Hematopoietic multipotent progenitor cell (in vitro differentiated cells): ENCODE results near the gene GABARAPL1. TPM values are rescaled to one million over a fixed set of nuclear protein-coding genes. Genes with fewer than 3 reads are reported as not detected.
"Not testable (repeated sequence)": the region's sequence is repeated elsewhere in the genome, so short reads cannot be mapped to it uniquely, and the experiment has no call there.

Experiments
- DNase-seq, 3 donors: peaks; one replicate each; pipeline ENCODE4 v3.0.0-alpha.2; 2011 to 2015; ENCODE audit warnings: low read depth in 2 of 3, low spot score in 2 of 3
- total RNA-seq: library from RNA; depleted of rRNA; stranded (reverse); fragments of >200 nt; gene quantifications from one replicate; pipeline ENCODE4 v1.2.3, GENCODE V29; 2012

Gene GABARAPL1
- total RNA-seq, 1 donor: 19.9 TPM

DNA sequence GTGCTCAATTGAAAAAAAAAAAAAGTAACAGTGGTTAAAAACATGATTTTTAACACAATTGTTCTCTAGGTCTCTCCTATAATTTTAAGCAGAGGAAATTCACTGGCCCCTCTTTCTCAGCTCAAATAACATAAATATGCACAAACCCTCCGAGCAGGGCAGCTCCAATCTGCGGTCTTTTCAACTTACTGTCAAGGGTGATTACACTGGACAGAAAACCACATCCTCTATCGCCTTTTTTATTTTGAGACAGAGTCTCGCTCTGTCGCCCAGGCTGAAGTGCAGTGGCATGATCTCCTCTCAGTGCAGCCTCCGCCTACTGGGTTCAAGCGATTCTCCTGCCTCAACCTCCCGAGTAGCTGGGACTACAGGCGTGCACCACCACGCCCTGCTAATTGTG is 16.5 kb upstream of the GABARAPL1 start:
- peak in 2 of 3 donors; percentile 32 to 68 for DNase-seq

DNA sequence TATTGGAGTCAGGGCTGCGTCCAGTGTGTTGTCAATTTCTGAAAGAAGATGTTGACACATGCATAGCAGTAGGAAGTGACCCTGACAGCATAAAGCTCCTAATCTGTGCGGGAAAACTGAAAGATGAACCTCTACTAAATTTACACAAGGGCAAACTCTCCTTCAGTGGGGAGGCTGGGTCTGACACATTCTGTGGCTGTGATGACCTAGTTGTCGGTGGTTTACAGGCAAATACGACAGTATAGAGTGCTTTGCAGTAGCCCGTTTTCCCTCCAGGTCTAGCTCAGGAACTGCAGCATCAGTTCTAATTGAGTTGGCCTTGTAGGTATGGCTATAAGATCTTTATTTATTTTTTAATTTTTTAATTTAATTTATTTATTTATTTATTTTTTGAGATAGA is 14.8 kb upstream of the GABARAPL1 start:
- no peak for DNase-seq

DNA sequence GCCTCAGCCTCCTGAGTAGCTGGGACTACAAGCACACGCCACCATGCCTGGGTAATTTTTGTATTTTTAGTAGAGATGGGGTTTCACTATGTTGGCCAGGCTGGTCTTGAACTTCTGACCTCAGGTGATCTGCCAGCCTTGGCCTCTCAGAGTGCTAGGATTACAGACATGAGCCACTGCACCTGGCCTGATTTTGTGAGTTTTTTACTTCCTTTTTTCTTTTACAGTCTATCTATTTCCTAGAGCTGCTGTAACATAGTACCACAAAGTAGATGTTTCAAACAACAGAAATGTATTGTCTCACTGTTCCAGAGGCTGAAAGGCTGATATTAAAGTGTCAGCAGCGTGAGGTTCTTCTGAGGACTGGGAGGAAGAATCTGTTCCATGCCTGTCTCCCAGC is 8.2 kb upstream of the GABARAPL1 start:
- DNase-seq: not testable (repeated sequence)

DNA sequence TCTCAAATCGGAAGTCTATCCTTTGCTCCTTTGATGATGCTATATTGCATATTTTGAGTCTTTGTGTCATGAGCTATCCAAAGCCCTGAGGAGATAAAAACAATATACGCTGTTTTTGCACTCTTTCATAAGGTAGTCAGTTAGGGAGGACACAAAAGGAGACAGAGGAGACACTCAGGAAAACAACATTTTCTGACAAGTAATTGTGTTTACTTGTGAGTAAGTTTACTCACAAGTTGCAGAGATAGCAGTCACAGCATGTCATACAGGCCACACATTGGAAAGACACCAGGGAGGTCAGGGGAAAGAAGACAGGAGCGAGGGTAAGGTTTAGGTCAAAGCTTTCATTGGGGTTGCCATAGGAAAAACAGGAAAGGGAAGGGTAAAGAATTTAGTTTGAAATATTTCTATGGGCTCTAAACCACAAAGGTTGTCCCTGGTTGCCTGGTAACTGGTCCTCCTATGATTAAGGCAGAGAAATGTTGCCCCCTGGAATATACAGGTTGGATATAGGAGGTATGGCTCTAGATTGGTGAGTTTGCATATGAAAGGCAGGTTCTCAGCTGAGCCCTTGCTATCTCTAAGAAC is 7.4 kb upstream of the GABARAPL1 start:
- no peak for DNase-seq

DNA sequence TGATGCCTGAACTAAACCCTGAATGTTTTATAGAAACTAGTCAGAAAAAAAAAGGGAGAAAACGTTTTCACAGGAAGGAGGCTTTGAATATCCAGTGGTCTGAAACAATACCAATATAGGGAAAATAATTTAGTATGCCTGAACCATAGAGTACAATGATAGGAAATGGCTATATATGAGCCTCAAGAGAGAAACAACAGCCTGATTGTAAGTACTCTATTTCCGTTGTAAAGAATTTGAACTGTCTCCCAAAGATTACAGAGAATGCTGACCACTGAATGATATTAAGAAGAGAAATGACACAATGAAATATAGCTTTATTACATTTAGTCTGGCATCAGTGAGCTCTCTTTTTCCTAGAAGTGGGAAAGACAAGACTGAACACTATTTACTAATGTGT is 5.5 kb upstream of the GABARAPL1 start:
- DNase-seq: no peak

DNA sequence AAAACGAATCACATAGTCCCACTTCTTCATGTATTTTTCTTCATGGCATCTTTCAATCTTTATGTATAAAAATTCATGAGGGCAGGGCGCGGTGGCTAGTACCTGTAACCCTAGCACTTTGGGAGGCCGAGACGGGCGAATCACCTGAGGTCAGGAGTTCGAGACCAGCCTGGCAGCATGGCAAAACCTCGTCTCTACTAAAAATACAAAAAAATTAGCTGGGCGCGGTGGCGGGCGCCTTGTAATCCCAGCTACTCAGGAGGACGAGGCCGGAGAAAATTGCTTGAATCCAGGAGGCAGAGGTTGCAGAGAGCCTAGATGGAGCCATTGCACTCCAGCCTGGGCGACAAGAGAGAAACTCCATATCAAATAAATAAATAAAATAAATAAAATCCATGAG is 2.5 kb upstream of the GABARAPL1 start:
- no peak for DNase-seq

DNA sequence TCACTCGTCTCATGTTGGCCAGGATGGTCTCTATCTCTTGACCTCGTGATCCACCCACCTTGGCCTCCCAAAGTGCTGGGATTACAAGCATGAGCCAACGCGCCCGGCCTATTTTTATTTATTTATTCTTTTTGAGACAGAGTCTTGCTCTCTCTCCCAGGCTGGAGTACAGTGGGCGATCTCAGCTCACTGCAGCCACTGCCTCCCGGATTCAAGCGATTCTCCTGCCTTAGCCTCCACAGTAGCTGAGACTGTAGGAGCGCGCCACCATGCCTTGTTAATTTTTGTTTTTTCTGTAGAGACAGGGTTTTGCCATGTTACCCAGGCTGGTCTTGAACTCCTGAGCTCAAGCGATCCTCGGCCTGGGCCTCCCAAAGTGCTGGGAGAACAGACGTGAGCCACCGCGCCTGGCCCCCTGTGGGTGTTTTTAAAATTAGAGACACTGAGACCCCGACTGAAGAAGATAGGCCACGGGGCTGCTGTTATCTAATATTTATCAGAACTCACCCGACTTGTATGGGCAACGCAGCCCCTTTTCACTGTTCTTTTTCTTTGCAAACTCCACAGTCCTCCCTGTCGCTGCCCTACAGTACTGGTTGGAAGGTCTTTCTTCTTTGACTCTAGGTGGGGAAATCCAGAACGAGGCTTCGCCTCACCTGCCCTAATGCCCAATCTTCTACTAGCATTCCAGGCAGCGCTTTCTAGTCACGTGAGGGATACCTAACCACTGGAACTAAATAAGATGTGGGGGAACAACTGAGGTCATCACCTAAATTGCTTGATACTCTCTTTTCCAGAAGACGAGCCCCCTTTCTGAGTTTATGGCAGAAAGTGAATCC is 1.4 kb upstream of the GABARAPL1 start:
- DNase-seq: no peak

DNA sequence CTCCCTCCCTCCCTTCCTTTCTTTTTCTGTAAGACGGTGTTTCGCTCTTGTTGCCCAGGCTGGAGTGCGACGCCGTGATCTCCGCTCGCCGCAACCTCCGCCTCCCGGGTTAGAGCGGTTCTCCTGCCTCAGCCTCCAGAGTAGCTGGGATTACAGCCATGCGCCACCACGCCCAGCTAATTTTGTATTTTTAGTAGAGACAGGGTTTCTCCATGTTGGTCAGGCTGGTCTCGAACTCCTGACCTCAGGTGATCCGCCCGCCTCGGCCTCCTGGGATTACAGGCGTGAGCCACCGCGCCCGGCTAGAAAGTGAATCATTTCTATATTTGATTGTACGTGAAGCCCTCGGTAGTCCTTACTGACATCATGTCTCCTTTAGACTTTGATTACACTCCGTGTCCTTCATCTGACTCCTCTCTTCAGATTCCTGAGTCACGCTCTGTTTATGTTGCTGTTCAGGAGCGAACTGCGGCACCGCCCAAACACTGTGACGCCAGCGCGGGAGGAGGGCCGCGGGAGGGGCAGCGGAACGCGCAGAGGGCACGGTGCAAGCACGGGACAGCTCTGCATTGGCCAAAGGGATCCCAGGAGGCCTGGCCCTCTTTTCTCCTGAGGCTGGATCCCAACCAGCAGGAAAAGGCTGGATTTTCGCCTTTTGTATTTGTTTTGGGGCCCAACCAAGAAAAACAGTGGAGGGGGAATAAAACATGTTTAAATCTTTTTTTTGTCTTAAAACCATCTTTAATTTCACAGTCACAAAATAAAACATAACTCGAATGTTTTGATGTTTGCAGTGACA is 538 bp upstream of the GABARAPL1 start:
- DNase-seq: peak; percentile 68 to 92 (median 90)

DNA sequence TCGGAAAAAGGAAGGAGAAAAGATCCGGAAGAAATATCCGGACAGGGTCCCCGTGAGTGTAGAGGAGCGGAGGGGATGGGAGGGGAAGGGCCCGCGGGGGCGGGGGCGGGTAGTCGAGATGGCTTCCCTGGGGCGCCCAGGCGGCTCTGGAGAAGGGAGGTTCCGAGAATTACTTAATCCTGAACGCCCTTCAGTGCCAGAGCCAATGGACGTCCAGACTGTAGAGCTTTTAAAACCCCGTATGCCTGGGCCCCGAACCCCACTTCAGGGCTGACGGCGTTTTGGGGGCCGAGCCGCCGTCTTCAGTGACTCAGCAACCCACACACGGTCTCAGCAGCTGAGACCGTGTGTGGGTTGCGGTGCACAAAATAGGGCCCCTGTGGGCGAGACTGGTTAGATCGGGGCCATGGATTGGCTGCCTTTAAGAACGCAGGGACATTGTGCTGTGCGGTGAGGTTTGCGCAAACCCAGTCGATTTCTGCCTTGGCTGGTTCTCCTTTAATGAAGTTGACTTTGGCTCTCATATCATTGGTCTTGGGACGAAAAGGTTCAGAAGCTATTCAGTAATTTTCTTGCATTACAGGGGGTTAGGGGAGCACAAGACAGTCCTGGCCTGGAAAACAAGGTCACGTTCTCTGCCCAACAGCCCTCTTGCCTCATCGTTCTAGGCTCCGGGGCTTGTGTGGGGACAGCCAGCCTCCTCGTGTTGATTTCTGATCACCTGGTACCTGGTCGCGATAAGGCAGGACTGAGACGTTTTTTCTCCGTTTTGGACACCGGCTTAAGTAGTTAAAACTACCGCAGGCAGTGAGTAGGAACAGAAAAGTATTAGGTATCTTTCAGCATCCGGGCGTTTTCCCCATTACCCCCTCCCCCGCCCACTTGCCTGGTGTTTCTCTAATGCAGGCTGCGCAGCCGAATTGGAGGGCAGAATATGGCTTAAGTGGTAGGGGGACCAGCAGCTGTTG is 775 bp downstream of the GABARAPL1 start:
- peak; percentile 65 to 95 (median 90) for DNase-seq

DNA sequence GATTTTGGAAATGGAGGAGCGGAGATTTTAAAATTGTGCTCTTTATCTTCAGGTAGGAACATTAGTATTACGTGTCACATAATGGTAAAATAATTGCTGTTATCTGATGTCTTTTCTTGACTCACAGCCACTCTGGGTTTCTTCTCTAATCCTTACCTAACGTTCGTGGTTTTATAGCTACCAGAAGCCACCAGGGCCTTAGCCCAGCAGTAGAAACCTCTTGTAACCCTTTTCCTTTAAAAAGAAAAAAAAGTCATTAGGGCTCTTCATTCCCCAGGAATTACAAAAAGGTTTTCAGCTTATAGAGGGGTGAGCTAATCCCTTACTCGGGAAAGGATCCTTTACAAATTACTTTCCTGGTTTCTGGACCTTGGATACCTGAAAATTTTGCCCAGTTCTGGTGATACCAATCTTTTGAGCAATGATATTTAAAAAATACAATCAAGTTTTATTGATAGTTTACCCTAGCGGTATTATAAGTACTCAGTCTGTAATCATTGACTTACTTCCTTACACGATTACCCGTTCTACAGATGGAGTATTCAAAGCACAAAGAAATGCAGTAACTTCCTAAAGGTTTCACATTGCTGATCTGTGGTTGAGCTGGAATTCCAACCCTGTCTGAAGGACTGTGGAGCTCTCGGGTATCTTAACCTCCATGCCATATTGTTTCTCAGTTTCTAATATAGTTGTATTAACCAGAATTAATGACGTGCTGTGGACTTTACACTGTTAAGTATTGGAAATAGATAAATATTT is 1.6 kb downstream of the GABARAPL1 start:
- no peak for DNase-seq

DNA sequence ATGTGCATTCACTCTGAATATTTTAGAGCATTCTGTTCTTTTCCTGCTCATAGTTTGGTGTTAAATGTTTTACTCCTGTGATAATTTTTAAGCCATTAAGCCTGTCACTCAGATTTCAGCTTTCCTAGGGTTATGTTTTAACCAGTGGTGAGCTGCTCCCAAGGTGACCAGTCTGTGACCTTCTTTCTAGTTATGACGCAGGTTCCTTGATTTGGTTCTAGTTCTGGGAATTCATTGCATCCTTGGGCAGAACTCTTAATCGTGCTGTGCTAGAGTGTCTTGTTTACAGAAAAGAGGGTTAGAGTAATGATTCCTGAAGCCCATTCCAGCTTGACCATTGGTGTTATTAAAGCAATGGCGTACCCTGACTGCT is 2.2 kb downstream of the GABARAPL1 start:
- no peak for DNase-seq

DNA sequence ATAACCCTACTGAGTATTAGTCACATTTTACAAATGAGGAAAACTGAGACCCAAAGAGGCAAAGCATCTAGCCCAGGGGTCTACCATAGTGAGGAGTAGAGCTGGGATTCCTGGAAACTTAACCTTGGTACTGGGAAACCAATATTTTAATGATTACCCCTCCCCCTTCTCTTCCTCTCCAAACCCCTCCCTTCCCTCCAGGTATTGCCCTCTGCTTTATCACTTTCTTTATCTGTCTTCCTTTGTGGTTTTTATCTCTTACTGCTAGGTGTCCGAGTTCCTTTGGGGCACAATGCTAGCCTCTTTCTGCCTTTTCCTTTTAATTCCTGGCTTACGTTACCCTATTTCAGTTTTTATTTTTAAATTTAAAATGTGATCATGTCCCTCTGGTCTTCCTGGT is 2.8 kb downstream of the GABARAPL1 start:
- no peak for DNase-seq

DNA sequence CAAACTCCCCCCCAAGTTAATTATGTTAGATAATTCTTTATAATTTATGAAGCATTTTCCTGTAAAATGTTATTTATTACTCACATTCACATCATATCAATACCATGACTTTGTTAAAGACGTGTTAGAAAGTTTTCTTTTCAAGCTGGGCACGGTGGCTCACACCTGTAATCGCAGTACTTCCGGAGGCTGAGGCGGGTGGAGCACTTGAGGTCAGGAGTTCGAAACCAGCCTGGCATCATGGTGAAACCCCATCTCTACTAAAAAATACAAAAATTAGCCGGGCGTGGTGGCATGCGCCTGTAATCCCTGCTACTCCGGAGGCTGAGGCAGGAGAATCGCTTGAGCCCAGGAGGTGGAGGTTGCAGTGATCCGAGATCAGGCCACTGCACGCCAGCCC is 3.3 kb downstream of the GABARAPL1 start:
- not testable (repeated sequence) for DNase-seq

DNA sequence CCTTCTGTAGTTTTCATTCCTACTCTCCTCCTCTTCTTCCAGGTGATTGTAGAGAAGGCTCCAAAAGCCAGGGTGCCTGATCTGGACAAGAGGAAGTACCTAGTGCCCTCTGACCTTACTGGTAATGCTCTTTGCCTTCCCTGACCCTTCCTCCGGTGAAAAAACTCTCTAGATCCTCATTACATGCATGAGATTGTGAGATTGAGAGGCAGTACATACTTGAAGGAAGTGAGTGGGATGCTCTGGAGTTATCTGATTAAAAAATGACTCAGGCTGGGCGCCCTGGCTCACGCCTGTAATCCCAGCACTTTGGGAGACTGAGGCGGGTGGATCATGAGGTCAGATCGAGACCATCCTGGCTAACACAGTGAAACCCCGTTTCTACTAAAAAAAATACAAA is 5.3 kb downstream of the GABARAPL1 start:
- no peak for DNase-seq

DNA sequence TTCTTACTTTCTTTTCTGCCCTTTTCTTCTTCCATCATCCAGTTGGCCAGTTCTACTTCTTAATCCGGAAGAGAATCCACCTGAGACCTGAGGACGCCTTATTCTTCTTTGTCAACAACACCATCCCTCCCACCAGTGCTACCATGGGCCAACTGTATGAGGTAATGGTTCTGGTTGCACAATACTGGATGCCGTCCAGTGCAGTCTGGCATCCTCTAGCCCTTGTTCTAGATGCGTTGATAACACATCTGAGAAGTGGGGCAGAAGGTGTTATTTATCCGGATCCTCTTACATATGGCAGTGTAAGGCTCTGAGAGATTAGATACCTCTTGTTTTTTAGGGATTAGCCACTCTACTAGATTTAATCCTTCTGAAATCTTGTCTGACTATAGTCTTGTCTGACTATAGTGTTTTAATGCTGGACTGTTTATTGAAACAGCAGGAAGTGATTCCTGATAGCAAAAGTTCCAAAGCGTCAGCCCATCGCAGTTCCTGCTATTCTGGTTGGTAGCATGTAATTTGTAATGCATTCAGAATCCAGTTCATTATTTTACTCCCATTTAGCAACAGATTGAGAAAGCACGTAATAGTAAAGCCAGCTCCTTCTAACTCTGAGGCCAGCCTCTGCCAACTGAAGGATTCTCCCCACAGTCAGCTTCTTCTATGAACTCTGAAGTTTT is 7.9 kb downstream of the GABARAPL1 start:
- no peak for DNase-seq

DNA sequence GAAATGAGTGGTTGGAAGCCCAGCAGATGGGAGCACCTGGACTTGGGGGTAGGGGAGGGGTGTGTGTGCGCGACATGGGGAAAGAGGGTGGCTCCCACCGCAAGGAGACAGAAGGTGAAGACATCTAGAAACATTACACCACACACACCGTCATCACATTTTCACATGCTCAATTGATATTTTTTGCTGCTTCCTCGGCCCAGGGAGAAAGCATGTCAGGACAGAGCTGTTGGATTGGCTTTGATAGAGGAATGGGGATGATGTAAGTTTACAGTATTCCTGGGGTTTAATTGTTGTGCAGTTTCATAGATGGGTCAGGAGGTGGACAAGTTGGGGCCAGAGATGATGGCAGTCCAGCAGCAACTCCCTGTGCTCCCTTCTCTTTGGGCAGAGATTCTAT is 9.2 kb downstream of the GABARAPL1 start:
- no peak for DNase-seq

DNA sequence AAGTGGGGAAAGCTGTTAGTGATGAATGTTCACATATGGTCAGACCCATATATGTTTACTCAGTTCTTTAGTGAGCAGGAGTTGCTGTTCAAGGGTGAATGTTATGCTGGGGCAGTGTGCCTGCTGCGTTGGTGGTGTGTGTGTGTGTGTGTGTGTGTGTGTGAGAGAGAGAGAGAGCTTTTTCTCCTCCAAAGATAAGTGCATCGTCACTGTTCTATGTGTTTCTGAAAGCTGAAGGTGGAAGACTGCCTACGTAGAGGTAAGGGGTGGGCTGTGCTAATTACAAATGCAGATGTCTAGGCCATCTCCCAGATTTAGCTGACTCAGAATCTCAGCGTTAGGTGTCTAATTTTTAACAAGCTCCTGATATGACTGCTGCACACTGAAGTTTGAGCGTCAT is 10.5 kb downstream of the GABARAPL1 start:
- no peak for DNase-seq

DNA sequence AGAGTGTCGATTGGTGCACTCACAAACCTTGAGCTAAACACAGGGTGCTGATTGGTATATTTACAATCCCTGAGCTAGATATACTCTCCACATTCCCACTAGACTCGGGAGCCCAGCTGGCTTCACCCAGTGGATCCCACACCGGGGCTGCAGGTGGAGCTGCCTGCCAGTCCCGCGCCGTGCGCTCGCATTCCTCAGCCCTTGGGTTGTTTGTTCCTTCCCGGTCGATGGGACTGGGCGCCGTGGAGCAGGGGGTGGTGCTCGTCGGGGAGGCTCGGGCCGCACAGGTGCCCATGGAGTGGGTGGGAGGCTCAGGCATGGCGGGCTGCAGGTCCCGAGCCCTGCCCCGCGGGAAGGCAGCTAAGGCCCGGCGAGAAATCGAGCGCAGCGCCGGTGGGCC is 12.7 kb downstream of the GABARAPL1 start:
- DNase-seq: not testable (repeated sequence)

DNA sequence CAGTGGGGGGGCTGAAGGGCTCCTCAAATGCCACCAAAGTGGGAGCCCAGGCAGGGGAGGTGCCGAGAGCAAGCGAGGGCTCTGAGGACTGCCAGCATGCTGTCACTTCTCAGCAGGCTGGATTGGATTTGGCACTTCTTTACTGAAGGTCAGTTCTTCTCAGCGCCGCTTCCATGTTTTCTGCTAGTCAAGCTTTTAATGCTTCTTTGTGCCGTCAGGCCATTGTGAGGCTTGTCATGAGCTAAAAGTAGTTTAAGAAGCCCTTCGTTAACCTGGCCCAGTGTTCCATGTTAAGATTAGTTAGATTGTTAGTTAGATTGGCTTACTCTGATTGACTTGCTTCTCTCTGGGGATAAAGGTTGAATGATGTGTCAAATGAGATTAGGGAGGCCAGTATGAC is 13.4 kb downstream of the GABARAPL1 start:
- no peak for DNase-seq
